Activated CD4-positive, alpha-beta T cell treated with anti-CD3 and anti-CD28 coated beads, Interleukin-2, amount 50 U/mL, for 4 hours (primary cell): Measurements from ENCODE around the gene TBP.
"Not testable (repeated sequence)": the region's sequence is repeated elsewhere in the genome, so short reads cannot be mapped to it uniquely, and the experiment has no call there.

Experiments used
- DNase-seq, 2 experiments: peaks; one replicate each; pipeline ENCODE4 v3.0.0-alpha.2; 2020

TBP gene

GRCh38 chr6:170554013-170554795 is at the start of gene TBP:
TSS of gene TBP (plus strand) at chr6:170554369. CDS start at chr6:170557030, 2,661 bp downstream.
- DNase-seq = peak; percentile 96 to 97

GRCh38 chr6:170504479-170504878 is 49.7 kb upstream of the TBP start:
- DNase-seq = no peak

DNA sequence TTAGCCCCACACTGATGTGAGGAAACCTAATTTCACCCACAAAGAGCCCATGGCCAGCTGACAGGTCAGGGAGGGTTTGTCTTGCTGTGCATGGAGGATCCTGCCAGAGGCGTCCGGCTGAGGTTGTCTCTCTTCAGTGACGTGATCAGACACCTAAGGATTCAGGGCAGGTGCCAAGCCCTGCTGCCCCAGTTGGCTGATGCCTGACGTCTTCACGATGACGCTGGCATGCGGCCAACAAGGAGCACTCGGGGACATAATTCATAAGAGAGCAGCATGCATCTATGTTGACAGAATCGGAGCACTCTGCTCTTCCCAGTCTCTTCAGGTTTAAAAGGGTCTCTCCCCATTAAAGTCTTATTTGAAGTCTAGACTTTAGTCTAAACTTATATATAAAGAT is 48.9 kb upstream of the TBP start:
- no peak for DNase-seq

DNA sequence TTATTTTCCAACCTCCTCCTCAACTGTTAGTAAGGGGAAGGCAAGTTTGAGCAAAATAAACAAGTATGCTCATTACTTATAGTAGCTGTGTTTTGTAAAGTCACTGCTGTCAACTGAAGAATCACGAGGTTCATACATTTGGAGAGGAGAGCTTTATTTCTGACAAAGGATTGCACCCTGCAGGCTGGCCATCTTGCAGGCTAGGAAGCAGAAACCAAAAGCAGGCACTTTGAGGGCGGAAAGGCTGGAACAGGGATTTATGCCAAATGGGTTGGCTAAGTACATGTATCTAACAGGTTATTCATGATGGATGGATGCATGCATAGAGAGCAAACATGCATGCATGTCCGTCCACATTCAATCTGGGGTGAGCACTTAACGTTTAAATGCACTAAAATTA is 47.7 kb upstream of the TBP start:
- DNase-seq = no peak

DNA sequence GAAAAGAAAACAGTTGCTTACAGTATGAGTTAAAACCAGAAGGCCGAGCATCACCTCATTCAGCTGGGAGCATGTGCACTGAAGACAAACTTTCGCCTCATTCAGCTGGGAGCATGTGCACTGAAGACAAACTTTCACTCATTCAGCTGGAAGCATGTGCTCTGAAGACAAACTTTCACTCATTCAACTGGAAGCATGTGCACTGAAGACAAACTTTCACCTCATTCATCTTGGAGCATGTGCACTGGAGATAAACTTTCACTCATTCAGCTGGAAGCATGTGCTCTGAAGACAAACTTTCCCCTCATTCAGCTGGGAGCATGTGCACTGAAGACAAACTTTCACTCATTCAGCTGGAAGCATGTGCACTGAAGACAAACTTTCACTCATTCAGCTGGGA is 46.4 kb upstream of the TBP start:
- DNase-seq = not testable (repeated sequence)

DNA sequence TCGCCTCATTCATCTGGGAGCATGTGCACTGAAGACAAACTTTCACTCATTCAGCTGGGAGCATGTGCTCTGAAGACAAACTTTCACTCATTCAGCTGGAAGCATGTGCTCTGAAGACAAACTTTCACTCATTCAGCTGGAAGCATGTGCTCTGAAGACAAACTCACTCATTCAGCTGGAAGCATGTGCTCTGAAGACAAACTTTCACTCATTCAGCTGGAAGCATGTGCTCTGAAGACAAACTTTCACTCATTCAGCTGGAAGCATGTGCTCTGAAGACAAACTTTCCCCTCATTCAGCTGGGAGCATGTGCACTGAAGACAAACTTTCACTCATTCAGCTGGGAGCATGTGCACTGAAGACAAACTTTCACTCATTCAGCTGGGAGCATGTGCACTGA is 45.9 kb upstream of the TBP start:
- not testable (repeated sequence) for DNase-seq

DNA sequence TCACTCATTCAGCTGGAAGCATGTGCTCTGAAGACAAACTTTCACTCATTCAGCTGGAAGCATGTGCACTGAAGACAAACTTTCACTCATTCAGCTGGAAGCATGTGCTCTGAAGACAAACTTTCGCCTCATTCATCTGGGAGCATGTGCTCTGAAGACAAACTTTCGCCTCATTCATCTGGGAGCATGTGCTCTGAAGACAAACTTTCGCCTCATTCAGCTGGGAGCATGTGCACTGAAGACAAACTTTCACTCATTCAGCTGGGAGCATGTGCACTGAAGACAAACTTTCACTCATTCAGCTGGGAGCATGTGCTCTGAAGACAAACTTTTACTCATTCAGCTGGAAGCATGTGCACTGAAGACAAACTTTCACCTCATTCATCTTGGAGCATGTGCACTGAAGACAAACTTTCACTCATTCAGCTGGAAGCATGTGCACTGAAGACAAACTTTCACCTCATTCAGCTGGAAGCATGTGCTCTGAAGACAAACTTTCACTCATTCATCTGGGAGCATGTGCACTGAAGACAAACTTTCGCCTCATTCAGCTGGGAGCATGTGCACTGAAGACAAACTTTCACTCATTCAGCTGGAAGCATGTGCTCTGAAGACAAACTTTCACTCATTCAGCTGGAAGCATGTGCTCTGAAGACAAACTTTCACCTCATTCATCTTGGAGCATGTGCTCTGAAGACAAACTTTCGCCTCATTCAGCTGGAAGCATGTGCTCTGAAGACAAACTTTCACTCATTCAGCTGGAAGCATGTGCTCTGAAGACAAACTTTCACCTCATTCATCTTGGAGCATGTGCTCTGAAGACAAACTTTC is 45.1 kb upstream of the TBP start:
- DNase-seq = not testable (repeated sequence)

GRCh38 chr6:170509723-170510018 is 44.5 kb upstream of the TBP start:
- DNase-seq = no peak

- no peak for DNase-seq
Measured at GRCh38 chr6:170510631-170511030, 43.5 kb upstream of the TBP start.

DNA sequence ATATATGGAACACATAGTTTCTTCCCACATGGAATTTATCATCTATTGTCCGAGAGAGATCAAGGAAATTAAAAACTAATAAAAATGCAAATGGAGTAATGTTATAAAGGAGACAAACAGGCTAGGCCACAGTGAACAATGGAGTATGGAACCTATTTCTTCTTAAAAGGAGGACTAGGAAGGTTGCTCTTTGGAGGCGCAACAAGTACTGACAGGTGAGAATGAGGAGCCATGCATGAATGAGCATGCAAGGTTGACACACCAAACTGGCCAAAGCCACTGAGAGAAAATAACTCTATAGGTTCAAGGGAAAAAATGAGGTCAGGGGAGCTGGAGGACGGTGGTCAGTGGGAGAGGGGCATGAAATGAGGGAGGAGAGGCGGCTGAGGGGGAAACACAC is 41.9 kb upstream of the TBP start:
- no peak for DNase-seq

DNA sequence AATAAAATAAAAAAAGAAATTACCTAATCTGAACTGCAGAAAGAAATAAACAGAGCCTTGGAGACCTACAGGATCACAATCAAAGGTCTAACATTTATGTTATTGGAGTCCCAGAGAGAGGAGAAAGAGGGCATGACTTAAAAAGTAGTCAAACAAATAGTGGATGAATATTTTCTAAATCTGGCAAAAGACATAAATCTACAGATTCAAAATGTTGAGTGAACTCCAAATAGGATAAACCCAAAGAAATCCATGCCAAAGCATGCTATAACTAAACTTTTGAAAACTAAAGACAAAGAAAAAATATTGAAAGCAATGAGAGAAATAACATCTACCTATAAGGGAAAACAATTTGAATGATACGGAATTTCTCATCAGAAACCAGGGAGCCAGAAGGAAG is 39.3 kb upstream of the TBP start:
- DNase-seq = no peak

GRCh38 chr6:170516783-170517616 is 37.2 kb upstream of the TBP start:
- peak; percentile 11 to 17 for DNase-seq

DNA sequence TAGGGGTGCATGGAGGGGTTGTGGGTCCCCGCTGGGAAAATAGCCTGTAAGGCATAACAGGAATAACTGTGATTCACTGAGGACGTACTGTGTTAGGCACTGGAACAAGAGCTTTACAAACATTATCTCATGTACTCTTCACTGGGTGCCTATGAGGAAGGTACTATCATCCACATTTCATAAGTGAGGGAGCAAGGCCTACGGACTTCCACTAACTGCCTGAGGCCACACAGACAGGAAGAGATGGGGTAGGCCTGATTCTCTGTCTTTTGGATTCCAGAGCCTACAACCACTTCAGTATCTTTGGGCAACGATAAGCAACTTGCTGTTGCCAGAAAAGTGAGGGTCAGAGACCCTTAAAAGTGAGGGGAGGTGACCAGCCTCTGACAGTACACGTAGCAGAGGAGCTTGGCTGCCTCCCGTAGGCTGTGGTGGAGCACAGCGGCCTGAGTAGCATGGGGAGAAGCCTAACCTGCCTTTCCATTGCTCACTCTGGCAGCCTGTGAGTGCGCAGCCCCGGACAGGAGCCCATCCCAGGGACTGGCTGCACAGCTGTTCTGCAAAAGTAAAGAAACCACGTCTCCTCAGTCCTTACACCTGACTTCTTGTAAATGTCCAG is 31.5 kb upstream of the TBP start:
- DNase-seq = no peak

- DNase-seq = no peak
Measured at GRCh38 chr6:170523256-170524171, 30.7 kb upstream of the TBP start.

GRCh38 chr6:170524172-170524502 is 30.0 kb upstream of the TBP start:
- no peak for DNase-seq

DNA sequence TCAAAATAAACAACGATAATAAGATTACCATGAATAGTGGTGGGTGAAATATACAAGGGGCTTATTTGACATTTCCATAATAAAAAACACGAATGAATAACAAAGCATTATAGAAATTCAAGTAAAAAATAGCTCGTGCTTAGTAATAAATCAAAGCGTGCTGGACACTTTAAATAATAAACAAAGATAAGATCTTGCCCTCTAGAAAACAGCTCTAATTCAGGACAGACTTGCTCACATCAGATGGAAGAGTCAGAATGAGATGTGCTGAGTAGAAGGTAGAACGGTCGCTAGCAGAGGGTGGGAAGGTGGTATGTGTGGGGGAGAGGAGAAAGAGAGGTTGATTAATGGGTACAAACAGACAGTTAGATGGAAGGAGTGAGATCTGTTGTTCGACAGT is 28.4 kb upstream of the TBP start:
- DNase-seq = no peak

DNA sequence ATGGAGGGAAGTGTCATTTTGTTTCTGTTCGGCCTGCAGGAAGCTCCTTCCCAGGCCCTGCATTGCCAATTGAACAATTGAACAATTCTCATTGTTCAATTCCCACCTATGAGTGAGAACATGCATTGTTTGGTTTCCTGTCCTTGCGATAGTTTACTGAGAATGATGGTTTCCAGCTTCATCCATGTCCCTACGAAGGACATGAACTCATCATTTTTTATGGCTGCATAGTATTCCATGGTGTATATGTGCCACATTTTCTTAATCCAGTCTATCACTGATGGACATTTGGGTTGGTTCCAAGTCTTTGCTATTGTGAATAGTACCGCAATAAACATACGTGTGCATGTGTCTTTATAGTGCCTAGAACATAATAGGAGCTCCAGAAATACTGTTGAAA is 26.2 kb upstream of the TBP start:
- not testable (repeated sequence) for DNase-seq

DNA sequence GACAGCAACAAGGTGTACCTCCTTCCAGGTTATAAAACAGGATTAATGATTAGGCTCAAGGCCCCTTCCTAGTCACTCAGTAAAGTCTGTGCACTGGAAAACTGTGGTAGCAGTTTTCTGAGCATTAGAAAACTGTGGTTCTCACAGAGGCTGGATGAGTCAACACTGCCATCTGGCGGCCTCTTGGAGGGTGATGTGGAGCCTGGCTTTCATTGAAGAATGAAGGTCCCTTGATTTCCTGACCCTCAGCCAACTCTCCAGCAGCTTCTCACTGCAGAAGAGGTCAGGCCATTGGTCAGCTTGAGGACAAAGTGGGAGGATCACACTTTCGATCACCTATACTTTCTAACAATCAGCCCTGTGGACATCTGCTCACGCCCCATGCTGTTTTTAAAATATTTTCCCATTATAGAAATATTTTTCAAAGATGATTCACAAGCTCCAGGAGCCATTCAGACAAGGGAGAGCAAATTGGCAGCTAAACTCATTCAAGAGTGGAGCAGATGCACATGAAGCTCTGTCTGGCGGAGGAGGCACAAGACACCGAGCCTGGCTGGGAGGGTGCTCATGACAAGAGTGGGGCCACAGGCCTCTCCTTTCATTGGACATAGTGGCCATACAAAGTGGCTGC is 24.2 kb upstream of the TBP start:
- DNase-seq = peak; percentile 58 to 62

- no peak for DNase-seq
Measured at GRCh38 chr6:170532867-170533488, 21.2 kb upstream of the TBP start.

GRCh38 chr6:170533792-170534191 is 20.4 kb upstream of the TBP start:
- DNase-seq = no peak

DNA sequence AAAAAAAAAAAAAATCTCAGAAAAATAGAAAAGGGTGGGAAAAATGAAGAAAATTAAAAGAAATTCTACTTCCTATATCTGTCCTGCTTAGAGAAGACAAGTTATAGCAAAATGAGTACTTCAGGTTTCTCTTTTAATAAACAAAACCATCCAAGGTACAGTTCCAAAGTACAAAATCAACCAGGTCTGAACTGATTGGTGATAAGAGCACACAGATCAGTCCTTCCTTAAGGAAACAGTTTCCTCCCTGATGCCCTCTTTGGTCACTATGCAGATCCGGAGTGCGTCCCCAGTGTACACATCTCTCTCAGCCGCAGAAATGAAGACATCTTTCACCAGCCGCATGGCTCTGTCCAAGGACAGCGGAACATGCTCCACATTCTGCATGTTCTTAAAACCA is 19.2 kb upstream of the TBP start:
- no peak for DNase-seq
